Endothelial cell of umbilical vein (primary cell): ENCODE measurements around the gene SRD5A1. TPM values are rescaled to one million over a fixed set of nuclear protein-coding genes. Genes with fewer than 3 reads are reported as not detected.

Experiments used
- BruUV-seq: library from RNA; stranded (reverse); fragments of 400-500 nt; replicated peaks from 2 replicates; lab custom pipeline; 2021; lab: Mats Ljungman, UMichigan
- CTCF ChIA-PET: fragments of 300-600, 350-600 bp; sonication (Branson Sonifier 250); formaldehyde crosslinking; loops from one replicate; lab custom pipeline; 2021; ENCODE audit warnings: antibody characterized with exemption, inconsistent platforms; lab: Charles Lee
- POLR2A ChIA-PET: fragments of 300-600, 350-600 bp; sonication (Branson Sonifier 250); formaldehyde crosslinking; loops from one replicate; lab custom pipeline; 2021; ENCODE audit warnings: antibody characterized with exemption, inconsistent platforms; lab: Charles Lee
- DNase-seq: peaks from one replicate; pipeline ENCODE4 v3.0.0-alpha.2; 2011; ENCODE audit warnings: low read depth, low spot score
- FAIRE-seq: peaks from 2 replicates; lab custom pipeline; 2011; peaks lifted over from hg19 to GRCh38; lab: Jason Lieb, UNC
- H2AFZ ChIP-seq: 2 replicates; pipeline ENCODE4 v1.6.0; 2012; ENCODE audit warnings: low read depth, low read length, control low read depth, inconsistent platforms
- H3K27ac ChIP-seq: 2 replicates; pipeline ENCODE4 v1.5.1; 2011; ENCODE audit warnings: low read depth, mild to moderate bottlenecking, control low read depth, low read length, moderate library complexity; ENCODE audit not compliant: insufficient read depth
- H3K27me3 ChIP-seq, 2 experiments: 2 replicates each; pipeline versions ENCODE4 v1.6.0 to v1.6.1; 2011; ENCODE audit warnings: low read length in 2 of 2, mixed read lengths in 1 of 2; ENCODE audit not compliant: control insufficient read depth in 2 of 2, insufficient read depth in 2 of 2
- H3K36me3 ChIP-seq, 2 experiments: 2 replicates in 1 of 2; 3 replicates in 1 of 2; pipeline ENCODE4 v1.5.1; 2011; ENCODE audit warnings: low read length in 2 of 2, mild to moderate bottlenecking in 1 of 2, moderate library complexity in 1 of 2; ENCODE audit not compliant: control insufficient read depth in 2 of 2, insufficient read depth in 2 of 2; ENCODE audit errors: extremely low read depth in 1 of 2
- H3K4me1 ChIP-seq: 3 replicates; pipeline ENCODE4 v1.5.1; 2011; ENCODE audit warnings: mild to moderate bottlenecking, low read length; ENCODE audit not compliant: control insufficient read depth, insufficient read depth; ENCODE audit errors: extremely low read depth
- H3K4me2 ChIP-seq: 2 replicates; pipeline ENCODE4 v1.6.1; 2011; ENCODE audit warnings: low read length, control low read depth, mixed read lengths; ENCODE audit not compliant: insufficient read depth
- H3K4me3 ChIP-seq, 3 experiments: fragments of 200-600 bp in 1 of 3; sonication (generic), shearing (Covaris generic) in 1 of 3; replicated peaks in 1 of 3; 2 replicates each; pipeline ENCODE4 v1.5.1; 2011 to 2016; ENCODE audit warnings: control low read depth in 3 of 3, low read length in 3 of 3, mild to moderate bottlenecking in 2 of 3, inconsistent platforms in 1 of 3, low read depth in 1 of 3, moderate library complexity in 1 of 3; ENCODE audit not compliant: insufficient read depth in 1 of 3
- H3K79me2 ChIP-seq: 2 replicates; pipeline ENCODE4 v1.6.0; 2012; ENCODE audit warnings: low read length, inconsistent platforms; ENCODE audit not compliant: control insufficient read depth, insufficient read depth
- H3K9ac ChIP-seq: replicated peaks from 2 replicates; pipeline ENCODE3; 2011; ENCODE audit warnings: low read length, control low read depth; ENCODE audit not compliant: insufficient read depth; ENCODE audit errors: extremely low read depth
- H3K9me1 ChIP-seq: replicated peaks from 3 replicates; pipeline ENCODE4 v1.6.0; 2011; ENCODE audit warnings: mild to moderate bottlenecking, low read length; ENCODE audit not compliant: control insufficient read depth, insufficient read depth; ENCODE audit errors: extremely low read depth
- H3K9me3 ChIP-seq: replicated peaks from 2 replicates; pipeline ENCODE4 v1.5.1; 2012; ENCODE audit warnings: low read length, inconsistent platforms; ENCODE audit not compliant: control insufficient read depth, insufficient read depth
- H4K20me1 ChIP-seq: replicated peaks from 2 replicates; pipeline ENCODE3; 2011; ENCODE audit warnings: mild to moderate bottlenecking, low read length; ENCODE audit not compliant: control insufficient read depth, insufficient read depth; ENCODE audit errors: extremely low read depth
- EZH2 ChIP-seq: IDR thresholded peaks from 2 replicates; pipeline ENCODE4 v1.6.1; 2012; ENCODE audit warnings: borderline replicate concordance, low read depth, mild to moderate bottlenecking, moderate library complexity, low read length, inconsistent platforms; ENCODE audit not compliant: severe bottlenecking
- FOS ChIP-seq: IDR thresholded peaks from 2 replicates; pipeline ENCODE4 v1.6.1; 2011; ENCODE audit warnings: mild to moderate bottlenecking, low read length, moderate library complexity, borderline replicate concordance; ENCODE audit not compliant: insufficient read depth
- GATA2 ChIP-seq: IDR thresholded peaks from 2 replicates; pipeline ENCODE4 v1.7.0; 2011; ENCODE audit warnings: low read depth, mild to moderate bottlenecking, moderate library complexity, mixed read lengths, low read length; ENCODE audit not compliant: insufficient read length, insufficient read depth
- JUN ChIP-seq: IDR thresholded peaks from 2 replicates; pipeline ENCODE4 v1.6.1; 2011; ENCODE audit warnings: borderline replicate concordance, low read depth; ENCODE audit not compliant: insufficient read length, insufficient read depth
- MYC ChIP-seq: IDR thresholded peaks from one replicate; pipeline ENCODE4 v1.6.1; 2011; ENCODE audit warnings: mild to moderate bottlenecking, low read depth, low read length
- POLR2AphosphoS5 ChIP-seq: IDR thresholded peaks from 2 replicates; pipeline ENCODE4 v1.6.1; 2012; ENCODE audit warnings: low read depth, mild to moderate bottlenecking, control low read depth, low read length, moderate library complexity; ENCODE audit not compliant: insufficient read depth
- dilution Hi-C: fragments of 300-500 bp; cut with MboI; formaldehyde crosslinking; loops from one replicate; pipeline ENCODE4 v1.15.0; 2019; ENCODE audit warnings: low sequenced_read_pairs; ENCODE audit not compliant: extremely low pct_ligation_motif_present
- intact Hi-C: fragments of 100-400 bp; cut with micrococcal nuclease; formaldehyde crosslinking; loops from one replicate; pipeline ENCODE4 v1.10.0; 2022
- polyA plus RNA-seq, 4 experiments: library from polyadenylated mRNA; depleted of rRNA in 3 of 4; stranded (reverse) in 3 of 4; unstranded in 1 of 4; fragments of >200 nt; gene quantifications; 2 replicates each; pipeline versions ENCODE4 v1.2.1 to v1.2.3, GENCODE V29; 2011 to 2012; ENCODE audit warnings: missing spikeins in 1 of 4
- total RNA-seq: library from RNA; stranded (reverse); gene quantifications from 2 replicates; pipeline ENCODE4 v1.2.3, GENCODE V29; 2021
- TF ChIP-seq, protein P1 (sequence below): IDR thresholded peaks from 2 replicates; pipeline ENCODE4 v1.6.1; 2011; ENCODE audit not compliant: insufficient read depth, insufficient read length
- TF ChIP-seq, protein P2 (sequence below), 2 donors: IDR thresholded peaks; 1 replicate in 1 of 2; 2 replicates in 1 of 2; pipeline ENCODE4 v1.5.1; 2011; ENCODE audit warnings: low read length in 2 of 2, mild to moderate bottlenecking in 2 of 2, moderate library complexity in 2 of 2, control low read depth in 1 of 2, inconsistent platforms in 1 of 2, low read depth in 1 of 2; ENCODE audit not compliant: insufficient read depth in 1 of 2; ENCODE audit errors: extremely low read depth in 1 of 2

The SRD5A1 gene
- total and polyA plus RNA-seq, 2 donors (not counting 3 experiments of a cell fraction or from before 2014, with no cell fraction given): 11.6 to 14.8 TPM

DNA sequence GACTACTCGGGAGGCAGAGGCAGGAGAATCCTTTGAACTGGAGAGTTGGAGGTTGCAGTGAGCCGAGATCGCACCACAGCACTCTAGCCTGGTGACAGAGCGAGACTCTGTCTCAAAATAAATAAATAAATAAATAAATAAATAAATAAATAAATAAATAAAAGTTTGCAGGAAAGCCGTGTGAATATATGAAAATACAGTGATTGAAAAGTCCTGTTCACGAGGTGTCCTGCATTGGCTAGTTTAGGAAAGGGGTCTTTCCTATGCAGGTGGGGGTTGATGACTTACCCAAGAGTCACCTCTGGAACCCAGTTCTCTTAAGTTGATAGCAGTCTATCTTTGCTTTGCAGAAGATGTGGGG lies 87.3 kb downstream of the SRD5A1 start:
- Histone ChIP-seq H2AFZ (no peak overlapping the region), H3K4me1 (peaks cover 33% of the 10 kb centered on the region), H3K9me1 (no peaks in the 10 kb centered on the region), H3K9ac (no peak overlapping the region), H3K36me3 (peaks cover 0 to 4% of the 10 kb centered on the region in 2 experiments), H3K27me3 (no peaks in the 10 kb centered on the region), H3K79me2 (peaks cover 97% of the 10 kb centered on the region), H3K9me3 (no peaks in the 10 kb centered on the region), H3K27ac (no peak overlapping the region), H3K4me3 (no peak overlapping the region), H3K4me2 (no peak overlapping the region), H4K20me1 (peaks cover 7% of the 10 kb centered on the region)
- intact Hi-C loops (no loop called here), dilution Hi-C loops (no loop called here)
- CTCF ChIA-PET: no interaction called here
- no peak for TF ChIP-seq POLR2AphosphoS5
- POLR2A ChIA-PET: no interaction called here
- no peak for DNase-seq
- no TSS peak for BruUV-seq
- FAIRE-seq: no peak

DNA sequence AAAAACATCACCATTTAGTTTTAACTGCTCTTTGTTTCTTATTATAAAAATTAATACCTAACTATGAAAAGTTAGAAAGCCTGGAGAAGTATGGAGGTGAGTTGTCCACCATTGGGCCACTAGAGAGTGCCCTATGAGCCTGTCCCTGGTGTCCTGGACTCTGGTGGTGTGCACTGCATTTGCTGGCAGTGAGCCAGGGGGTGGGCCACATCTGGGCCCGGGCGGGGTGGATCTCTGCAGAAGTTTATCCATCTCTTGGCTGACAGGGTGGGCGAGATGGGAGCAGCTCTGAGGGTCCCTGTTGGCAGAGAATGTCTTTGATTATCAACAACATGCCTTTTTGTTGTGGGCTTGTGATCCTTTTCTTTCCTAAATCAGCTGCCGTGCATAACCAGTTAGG lies 88.2 kb downstream of the SRD5A1 start:
- no peak overlapping the region for H3K9ac ChIP-seq
- CTCF ChIA-PET: interaction anchor here (1.3 to 2.8 kb wide), 3 partner anchors 9 to 24 kb away, joined by 3 to 17 read pairs (median 8); no protein-coding TSS in a partner anchor

More for the DNA sequence above, 88.2 kb downstream of the SRD5A1 start:
- intact Hi-C loops: no loop called here
- no peaks in the 10 kb centered on the region for H3K27me3 ChIP-seq
- H3K4me2 ChIP-seq: peak overlapping the region; percentile 58
- FAIRE-seq (no peak), DNase-seq (no peak)
- POLR2A ChIA-PET: no interaction called here
- TF ChIP-seq FOS (no peak), GATA2 (no peak), MYC (no peak), POLR2AphosphoS5 (no peak), JUN (no peak), EZH2 (no peak)
- TF ChIP-seq, protein P1, sequence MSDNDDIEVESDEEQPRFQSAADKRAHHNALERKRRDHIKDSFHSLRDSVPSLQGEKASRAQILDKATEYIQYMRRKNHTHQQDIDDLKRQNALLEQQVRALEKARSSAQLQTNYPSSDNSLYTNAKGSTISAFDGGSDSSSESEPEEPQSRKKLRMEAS: no peak
- TF ChIP-seq, protein P2, sequence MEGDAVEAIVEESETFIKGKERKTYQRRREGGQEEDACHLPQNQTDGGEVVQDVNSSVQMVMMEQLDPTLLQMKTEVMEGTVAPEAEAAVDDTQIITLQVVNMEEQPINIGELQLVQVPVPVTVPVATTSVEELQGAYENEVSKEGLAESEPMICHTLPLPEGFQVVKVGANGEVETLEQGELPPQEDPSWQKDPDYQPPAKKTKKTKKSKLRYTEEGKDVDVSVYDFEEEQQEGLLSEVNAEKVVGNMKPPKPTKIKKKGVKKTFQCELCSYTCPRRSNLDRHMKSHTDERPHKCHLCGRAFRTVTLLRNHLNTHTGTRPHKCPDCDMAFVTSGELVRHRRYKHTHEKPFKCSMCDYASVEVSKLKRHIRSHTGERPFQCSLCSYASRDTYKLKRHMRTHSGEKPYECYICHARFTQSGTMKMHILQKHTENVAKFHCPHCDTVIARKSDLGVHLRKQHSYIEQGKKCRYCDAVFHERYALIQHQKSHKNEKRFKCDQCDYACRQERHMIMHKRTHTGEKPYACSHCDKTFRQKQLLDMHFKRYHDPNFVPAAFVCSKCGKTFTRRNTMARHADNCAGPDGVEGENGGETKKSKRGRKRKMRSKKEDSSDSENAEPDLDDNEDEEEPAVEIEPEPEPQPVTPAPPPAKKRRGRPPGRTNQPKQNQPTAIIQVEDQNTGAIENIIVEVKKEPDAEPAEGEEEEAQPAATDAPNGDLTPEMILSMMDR (IDR thresholded peaks at IDR 0.05; ENCODE audit: extremely low read depth in 1 of 2, insufficient read depth in 1 of 2, low read depth in 1 of 2, low read length in 2 of 2): no peak
- H4K20me1 ChIP-seq: peaks cover 7% of the 10 kb centered on the region
- peaks cover 24% of the 10 kb centered on the region for H3K4me1 ChIP-seq
- H3K9me1 ChIP-seq: no peaks in the 10 kb centered on the region
- H3K79me2 ChIP-seq: peaks cover 97% of the 10 kb centered on the region
- no peak overlapping the region for H3K4me3 ChIP-seq
- H2AFZ ChIP-seq: no peak overlapping the region
- dilution Hi-C loops: no loop called here
- BruUV-seq: no TSS peak
- no peak overlapping the region for H3K27ac ChIP-seq
- peaks cover 2 to 4% of the 10 kb centered on the region in 2 experiments for H3K36me3 ChIP-seq
- no peaks in the 10 kb centered on the region for H3K9me3 ChIP-seq
